Measurements from ENCODE around the gene ZBTB7C. TPM values are rescaled to one million over a fixed set of nuclear protein-coding genes. Genes with fewer than 3 reads are reported as not detected.

ZBTB7C gene
- total RNA-seq, 4 donors from 2014 or later = 5.0 to 14.1 (median 13.3) TPM

DNA sequence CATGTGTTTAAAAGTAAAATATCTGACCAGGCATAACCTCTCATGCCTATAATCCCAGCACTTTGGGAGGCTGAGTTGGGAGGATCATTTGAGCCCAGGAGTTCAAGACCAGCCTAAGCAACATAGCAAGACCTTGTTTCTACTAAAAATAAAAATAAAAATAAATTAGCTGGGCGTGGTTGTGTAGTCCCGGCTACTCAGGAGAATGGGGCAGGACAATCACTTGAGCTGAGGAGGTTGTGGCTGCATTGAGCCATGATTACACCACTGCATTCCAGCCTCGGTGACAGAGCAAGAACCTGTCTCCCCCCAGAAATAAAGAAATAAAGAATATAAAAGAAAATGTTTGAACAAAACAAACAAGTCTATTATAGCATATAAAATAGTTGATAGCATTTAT, 158.3 kb downstream of the ZBTB7C start:
- no peak for TF ChIP-seq CTCF (IDR thresholded peaks at IDR 0.05)
- no peak for ATAC-seq (ENCODE audit: low FRiP score)
- no peak for DNase-seq (ENCODE audit: low spot score)

DNA sequence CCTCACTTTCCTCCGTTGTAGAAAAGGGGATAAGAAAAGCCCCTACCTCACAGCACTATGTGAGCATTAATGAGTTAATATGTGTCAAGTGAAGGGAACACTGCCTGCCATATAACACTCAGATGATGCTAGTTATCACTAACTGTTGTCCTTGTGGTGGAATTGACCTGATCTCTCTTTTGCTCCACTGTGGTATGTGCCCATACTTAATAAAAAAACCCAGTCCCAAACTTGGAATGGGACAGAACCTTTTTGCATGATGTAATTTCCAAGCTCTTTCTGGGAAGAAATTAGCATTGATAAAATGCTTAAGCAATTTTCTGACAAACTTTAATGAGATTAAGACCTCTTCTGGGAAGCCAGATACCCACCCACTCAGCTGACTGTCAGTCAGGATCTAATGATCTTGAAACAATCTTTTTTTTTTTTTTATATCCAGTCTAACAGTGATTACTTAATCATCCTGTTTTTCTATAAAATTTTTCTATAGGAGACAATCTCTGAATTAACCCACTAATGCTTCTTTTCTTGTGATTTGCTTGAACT, 158.7 kb downstream of the ZBTB7C start:
- no peak for TF ChIP-seq CTCF (IDR thresholded peaks at IDR 0.05)
- ATAC-seq (ENCODE audit: low FRiP score) = peak; percentile 42

DNA sequence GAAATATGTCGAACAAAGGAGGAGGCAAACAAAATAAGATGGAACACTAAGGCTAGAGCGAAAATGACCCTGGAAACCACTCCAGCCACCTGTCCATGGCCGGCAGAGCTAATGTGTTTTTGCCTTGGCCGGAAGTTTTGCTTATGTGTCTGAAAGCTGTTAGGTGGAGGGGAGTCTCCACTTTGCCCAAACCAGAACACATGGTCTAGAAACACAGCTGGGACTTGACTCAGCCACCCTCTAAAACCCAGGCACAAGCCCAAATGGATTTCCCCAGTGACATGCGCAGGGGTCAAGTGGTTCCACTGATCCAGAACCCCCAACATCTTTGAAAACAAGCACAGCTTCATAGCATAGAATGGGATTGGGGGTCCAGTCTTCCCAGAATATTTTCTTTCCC, 159.3 kb downstream of the ZBTB7C start:
- no peak for DNase-seq (ENCODE audit: low spot score)
- no peak for TF ChIP-seq CTCF (IDR thresholded peaks at IDR 0.05)
- ATAC-seq (ENCODE audit: low FRiP score) = no peak

More for the DNA sequence above, 158.7 kb downstream of the ZBTB7C start:
- DNase-seq (ENCODE audit: low spot score) = no peak

- TF ChIP-seq CTCF (IDR thresholded peaks at IDR 0.05) = no peak
- DNase-seq (ENCODE audit: low spot score) = no peak
- no peak for ATAC-seq (ENCODE audit: low FRiP score)
These were observed 164.7 kb downstream of the ZBTB7C start for GRCh38 chr18:48244530-48244929.

DNA sequence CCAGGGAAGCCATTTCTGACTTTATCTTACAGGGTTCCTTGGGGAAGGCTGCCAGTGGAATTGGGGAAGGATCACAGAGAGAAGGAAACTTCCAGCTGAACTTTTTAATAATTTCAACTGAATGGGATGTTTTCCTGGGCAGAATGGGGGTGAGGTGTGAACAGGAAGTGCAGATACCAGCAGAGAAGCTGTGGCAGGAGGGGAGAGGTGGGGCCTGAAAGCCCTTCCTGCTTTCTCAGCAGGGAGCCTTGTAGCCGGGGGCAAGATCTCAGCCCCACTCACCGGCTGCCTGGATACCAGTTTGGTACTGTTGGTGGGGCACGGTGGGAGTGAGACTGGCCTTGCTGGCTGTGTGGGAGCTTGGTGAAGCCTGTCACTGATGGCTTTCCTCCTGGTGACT, 170.5 kb downstream of the ZBTB7C start:
- DNase-seq (ENCODE audit: low spot score) (no peak), ATAC-seq (ENCODE audit: low FRiP score) (no peak)
- no peak for TF ChIP-seq CTCF (IDR thresholded peaks at IDR 0.05)

GRCh38 chr18:48238206-48238605, 171.0 kb downstream of the ZBTB7C start:
- no peak for TF ChIP-seq CTCF (IDR thresholded peaks at IDR 0.05)
- ATAC-seq (ENCODE audit: low FRiP score) (no peak), DNase-seq (ENCODE audit: low spot score) (no peak)

DNA sequence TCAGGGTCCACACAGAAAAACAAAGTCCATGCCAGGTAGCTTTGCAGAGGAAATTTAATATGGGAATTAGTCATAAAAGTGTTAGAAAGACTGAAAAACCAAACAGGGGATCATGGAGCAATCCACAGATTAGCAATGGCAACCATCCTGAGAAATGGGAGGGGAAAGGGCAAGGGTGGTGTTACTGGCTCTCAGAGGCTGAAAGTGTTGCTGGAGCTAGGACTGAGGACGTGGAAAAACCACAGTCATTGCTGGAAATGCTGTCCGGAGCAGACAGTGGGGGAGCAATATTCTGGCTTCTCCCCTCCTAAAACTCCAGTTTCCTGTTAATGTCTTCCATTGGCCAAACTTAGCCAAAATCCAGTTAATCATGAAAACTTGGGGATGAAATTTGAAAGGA, 172.4 kb downstream of the ZBTB7C start:
- TF ChIP-seq CTCF (IDR thresholded peaks at IDR 0.05) = no peak
- peak; percentile 89 for ATAC-seq (ENCODE audit: low FRiP score)
- no peak for DNase-seq (ENCODE audit: low spot score)
